Mesendoderm (in vitro differentiated cells): ENCODE measurements around the gene SNX24.

Source experiments
- DNase-seq: peaks from one replicate; pipeline ENCODE4 v3.0.0; 2013
- H2AK5ac ChIP-seq: 2 replicates; pipeline ENCODE4 v1.6.1; 2013; ENCODE audit warnings: low read length, inconsistent platforms
- H2BK120ac ChIP-seq: 2 replicates; pipeline ENCODE4 v1.6.1; 2013; ENCODE audit warnings: low read depth, mild to moderate bottlenecking, low read length, moderate library complexity, mixed read lengths
- H2BK15ac ChIP-seq: replicated peaks from 2 replicates; pipeline ENCODE4 v1.6.1; 2013; ENCODE audit warnings: low read depth, mild to moderate bottlenecking, moderate library complexity
- H2BK5ac ChIP-seq: 2 replicates; pipeline ENCODE4 v1.6.1; 2013; ENCODE audit warnings: low read length, inconsistent platforms
- H3K18ac ChIP-seq: 2 replicates; pipeline ENCODE4 v1.6.1; 2013; ENCODE audit warnings: mild to moderate bottlenecking, low read length, mixed read lengths
- H3K23ac ChIP-seq: one replicate; pipeline ENCODE4 v1.6.1; 2013; ENCODE audit warnings: low read length
- H3K27ac ChIP-seq: 2 replicates; pipeline ENCODE4 v1.5.1; 2013; ENCODE audit warnings: low read depth, mild to moderate bottlenecking, inconsistent platforms, low read length, moderate library complexity
- H3K27me3 ChIP-seq: 2 replicates; pipeline ENCODE4 v1.6.1; 2013; ENCODE audit warnings: low read length, control low read depth, mild to moderate bottlenecking, inconsistent platforms; ENCODE audit not compliant: insufficient read depth, poor library complexity
- H3K36me3 ChIP-seq: 2 replicates; pipeline ENCODE4 v1.6.1; 2013; ENCODE audit warnings: low read length, inconsistent platforms; ENCODE audit not compliant: control insufficient read depth, insufficient read depth
- H3K4ac ChIP-seq: one replicate; pipeline ENCODE4 v1.6.1; 2013; ENCODE audit warnings: low read depth, mild to moderate bottlenecking, low read length, moderate library complexity
- H3K4me1 ChIP-seq: 2 replicates; pipeline ENCODE4 v1.6.1; 2013; ENCODE audit warnings: low read depth, low read length, inconsistent platforms; ENCODE audit not compliant: control insufficient read depth
- H3K4me2 ChIP-seq: 2 replicates; pipeline ENCODE4 v1.6.1; 2013; ENCODE audit warnings: low read length
- H3K4me3 ChIP-seq: 2 replicates; pipeline ENCODE4 v1.5.1; 2013; ENCODE audit warnings: mild to moderate bottlenecking, low read length
- H3K56ac ChIP-seq: one replicate; pipeline ENCODE4 v1.6.1; 2013; ENCODE audit warnings: low read length
- H3K79me1 ChIP-seq: 2 replicates; pipeline ENCODE4 v1.6.1; 2013; ENCODE audit warnings: low read length, inconsistent platforms
- H3K79me2 ChIP-seq: 2 replicates; pipeline ENCODE4 v1.6.1; 2013; ENCODE audit warnings: mild to moderate bottlenecking, low read length; ENCODE audit not compliant: control insufficient read depth, insufficient read depth
- H3K9ac ChIP-seq: 2 replicates; pipeline ENCODE4 v1.6.1; 2013; ENCODE audit warnings: low read length, inconsistent platforms
- H4K5ac ChIP-seq: one replicate; pipeline ENCODE4 v1.6.1; 2013; ENCODE audit warnings: low read length
- H4K8ac ChIP-seq: one replicate; pipeline ENCODE4 v1.6.1; 2013; ENCODE audit warnings: low read depth, mild to moderate bottlenecking, control low read depth, low read length, moderate library complexity
- WGBS: extraction: QIAGEN DNeasy Blood & Tissue Kit; methylation state at CpG from one replicate; pipeline ENCODE4 v1.1.7; 2013; ENCODE audit warnings: low lambda C conversion rate, missing lambda C conversion rate; ENCODE audit not compliant: insufficient coverage; ENCODE audit errors: extremely low coverage; 5-methylcytosine and 5-hydroxymethylcytosine counted together

SNX24 gene

DNA sequence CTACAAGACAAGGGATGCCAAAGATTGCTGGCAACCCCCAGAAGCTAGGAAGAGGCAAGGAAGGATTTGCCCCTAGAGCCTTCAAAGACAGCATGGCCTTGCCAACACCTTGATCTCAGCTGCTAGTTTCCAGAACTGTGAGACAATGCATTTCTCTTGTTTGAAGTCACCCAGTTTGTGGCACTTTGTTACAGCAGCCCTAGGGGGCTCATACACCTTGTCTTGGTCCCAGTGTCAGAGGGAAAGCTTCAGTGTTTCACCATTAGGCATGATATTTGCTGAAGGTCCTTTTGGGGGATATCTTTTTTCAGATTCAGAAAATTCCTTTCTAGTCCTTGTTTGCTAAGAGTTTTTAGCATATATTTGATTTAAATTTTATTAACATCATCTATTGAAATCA is 194.3 kb downstream of the SNX24 start:
- no peak overlapping the region for H2BK120ac ChIP-seq
- no peak for DNase-seq
- no peak overlapping the region for H3K27ac ChIP-seq
- no peak overlapping the region for H2BK5ac ChIP-seq
- no peaks in the 10 kb centered on the region for H3K36me3 ChIP-seq
- no peak overlapping the region for H3K18ac ChIP-seq
- no peak overlapping the region for H2BK15ac ChIP-seq
- no peak overlapping the region for H4K5ac ChIP-seq
- no peak overlapping the region for H3K4me2 ChIP-seq
- no peaks in the 10 kb centered on the region for H3K79me1 ChIP-seq
- no peak overlapping the region for H3K4ac ChIP-seq
- H4K8ac ChIP-seq, result no peak overlapping the region
- no peak overlapping the region for H3K23ac ChIP-seq
- no peak overlapping the region for H3K9ac ChIP-seq
- H3K4me1 ChIP-seq, result no peaks in the 10 kb centered on the region
- no peaks in the 10 kb centered on the region for H3K79me2 ChIP-seq
- H2AK5ac ChIP-seq, result no peak overlapping the region
- H3K27me3 ChIP-seq, result no peaks in the 10 kb centered on the region
- no peak overlapping the region for H3K4me3 ChIP-seq
- no peak overlapping the region for H3K56ac ChIP-seq

DNA sequence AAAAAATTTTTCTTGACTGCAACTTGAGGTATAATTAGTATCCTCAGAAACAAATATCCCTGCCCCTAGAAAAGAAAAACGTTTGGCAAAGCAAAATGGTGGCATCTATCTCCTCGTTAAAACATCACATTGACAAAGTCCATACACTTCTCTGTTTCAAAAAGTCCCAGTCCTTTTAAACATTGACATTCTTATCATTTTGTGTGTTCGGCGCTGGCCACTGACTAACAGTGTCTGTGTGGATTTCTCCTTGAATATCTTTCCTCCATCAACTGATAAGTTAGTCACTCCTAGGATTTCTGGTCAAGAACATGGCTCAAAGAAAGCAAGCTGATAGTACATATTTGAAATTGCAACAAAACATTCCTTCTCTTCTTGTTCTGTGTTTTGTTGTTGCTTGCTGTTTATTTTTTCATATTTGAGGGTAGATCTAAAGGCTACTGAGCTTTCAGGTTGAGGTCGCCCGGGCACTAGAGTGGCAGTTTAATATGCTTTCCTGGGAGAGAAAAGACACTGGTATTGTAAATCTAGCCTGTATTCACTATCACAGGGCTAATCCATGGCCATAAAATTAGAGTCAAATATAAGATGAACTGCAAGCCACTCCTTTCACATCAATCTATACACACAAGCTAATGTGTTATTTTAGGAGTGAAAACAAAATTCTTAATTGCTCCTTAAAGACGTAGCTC is 199.7 kb downstream of the SNX24 start:
- H4K8ac ChIP-seq, result no peak overlapping the region
- no peak overlapping the region for H2AK5ac ChIP-seq
- H3K36me3 ChIP-seq, result no peaks in the 10 kb centered on the region
- H3K4me3 ChIP-seq, result no peak overlapping the region
- H3K79me1 ChIP-seq, result no peaks in the 10 kb centered on the region
- H2BK15ac ChIP-seq, result no peak overlapping the region
- no peak overlapping the region for H3K27ac ChIP-seq
- no peaks in the 10 kb centered on the region for H3K27me3 ChIP-seq
- no peaks in the 10 kb centered on the region for H3K79me2 ChIP-seq
- DNase-seq, result no peak
- H3K9ac ChIP-seq, result no peak overlapping the region
- no peak overlapping the region for H2BK5ac ChIP-seq
- H3K18ac ChIP-seq, result no peak overlapping the region
- no CpG with 5 or more reads among the region's 7 CpGs for WGBS
- H4K5ac ChIP-seq, result no peak overlapping the region
- H2BK120ac ChIP-seq, result no peak overlapping the region
- no peaks in the 10 kb centered on the region for H3K4me1 ChIP-seq
- no peak overlapping the region for H3K56ac ChIP-seq
- no peak overlapping the region for H3K4me2 ChIP-seq
- no peak overlapping the region for H3K23ac ChIP-seq
- H3K4ac ChIP-seq, result no peak overlapping the region

DNA sequence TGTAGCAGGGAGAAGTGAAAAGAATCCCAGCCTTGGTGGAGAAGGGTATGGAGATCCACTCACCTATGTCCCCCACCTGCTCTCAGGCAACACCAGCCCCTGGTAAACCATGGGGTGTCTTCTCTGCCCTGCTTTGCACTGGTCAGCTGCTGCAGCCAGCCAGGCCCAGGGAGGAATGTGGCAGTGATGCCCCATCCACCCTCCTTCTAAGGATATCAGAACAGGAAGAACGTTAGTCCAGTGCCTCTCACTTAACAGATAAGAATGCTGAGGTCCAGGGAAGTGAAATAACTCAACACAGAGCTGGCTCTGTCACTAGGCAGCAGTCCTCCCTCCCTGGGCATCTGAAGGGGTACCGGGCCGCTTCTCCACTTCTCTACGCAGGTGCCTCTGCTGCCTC is 200.8 kb downstream of the SNX24 start:
- Histone ChIP-seq H3K4me3 (no peak overlapping the region), H4K8ac (no peak overlapping the region), H3K27me3 (no peaks in the 10 kb centered on the region), H3K4me1 (no peaks in the 10 kb centered on the region), H3K9ac (no peak overlapping the region), H3K79me1 (no peaks in the 10 kb centered on the region), H3K27ac (no peak overlapping the region), H2BK120ac (no peak overlapping the region), H3K79me2 (no peaks in the 10 kb centered on the region), H3K18ac (no peak overlapping the region), H4K5ac (no peak overlapping the region), H3K4me2 (no peak overlapping the region), H2BK15ac (no peak overlapping the region), H3K56ac (no peak overlapping the region), H3K4ac (no peak overlapping the region), H2BK5ac (no peak overlapping the region), H3K36me3 (no peaks in the 10 kb centered on the region), H2AK5ac (no peak overlapping the region), H3K23ac (no peak overlapping the region)
- no CpG with 5 or more reads among the region's 4 CpGs for WGBS
- DNase-seq, result no peak

DNA sequence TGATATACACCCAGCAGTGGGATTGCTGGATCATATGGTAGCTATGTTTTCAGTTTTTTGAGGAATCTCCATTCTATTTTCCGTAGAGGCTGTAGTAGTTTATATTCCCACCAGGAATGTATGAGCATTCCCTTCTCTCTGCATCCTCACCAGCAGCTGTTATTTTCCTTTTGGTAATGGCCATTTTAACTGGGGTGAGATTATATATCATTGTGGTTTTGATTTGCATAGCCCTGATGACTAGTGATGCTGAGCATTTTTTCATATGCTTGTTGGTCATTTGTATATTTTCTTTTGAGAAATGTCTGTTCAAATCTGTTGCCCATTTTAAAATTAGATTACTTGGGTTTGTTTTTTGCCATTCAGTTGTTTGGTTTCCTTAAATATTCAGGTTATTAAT is 202.3 kb downstream of the SNX24 start:
- no peak overlapping the region for H2BK120ac ChIP-seq
- no peak overlapping the region for H3K4me3 ChIP-seq
- H2BK5ac ChIP-seq, result no peak overlapping the region
- H3K27me3 ChIP-seq, result no peaks in the 10 kb centered on the region
- no peak overlapping the region for H3K18ac ChIP-seq
- no peaks in the 10 kb centered on the region for H3K36me3 ChIP-seq
- no peak overlapping the region for H3K23ac ChIP-seq
- no peak overlapping the region for H3K4me2 ChIP-seq
- no peak overlapping the region for H3K9ac ChIP-seq
- no peak overlapping the region for H3K27ac ChIP-seq
- no peak overlapping the region for H3K4ac ChIP-seq
- no peak overlapping the region for H4K5ac ChIP-seq
- H3K4me1 ChIP-seq, result no peaks in the 10 kb centered on the region
- no peaks in the 10 kb centered on the region for H3K79me2 ChIP-seq
- no peak overlapping the region for H2AK5ac ChIP-seq
- DNase-seq, result no peak
- no peaks in the 10 kb centered on the region for H3K79me1 ChIP-seq
- H2BK15ac ChIP-seq, result no peak overlapping the region
- WGBS, result no CpG with 5 or more reads among the region's 1 CpG
- no peak overlapping the region for H3K56ac ChIP-seq
- H4K8ac ChIP-seq, result no peak overlapping the region

DNA sequence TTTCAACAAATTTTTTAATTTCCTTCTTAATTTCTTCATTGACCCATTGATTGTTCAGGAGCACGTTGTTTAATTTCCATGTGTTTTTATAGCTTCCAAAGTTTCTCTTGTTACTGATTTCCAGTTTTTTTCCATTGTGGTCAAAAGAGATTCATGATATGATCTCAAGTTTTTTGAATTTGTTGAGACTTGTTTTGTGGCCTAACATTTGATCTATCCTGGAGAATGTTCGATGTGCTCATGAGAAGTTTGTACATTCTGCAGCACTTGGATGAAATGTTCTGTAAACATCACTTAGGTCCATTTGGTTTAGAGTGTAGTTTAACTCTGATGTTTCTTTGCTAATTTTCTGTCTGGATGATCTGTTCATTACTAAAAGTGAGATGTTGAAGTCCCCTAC is 205.8 kb downstream of the SNX24 start:
- H2BK15ac ChIP-seq, result no peak overlapping the region

More for the DNA sequence above, 205.8 kb downstream of the SNX24 start:
- H3K4ac ChIP-seq, result no peak overlapping the region
- no peak overlapping the region for H3K27ac ChIP-seq
- no peak overlapping the region for H4K8ac ChIP-seq
- DNase-seq, result no peak
- no peak overlapping the region for H3K23ac ChIP-seq
- no peak overlapping the region for H3K4me2 ChIP-seq
- no peaks in the 10 kb centered on the region for H3K79me2 ChIP-seq
- no CpG with 5 or more reads among the region's 2 CpGs for WGBS
- no peak overlapping the region for H3K4me3 ChIP-seq
- H2AK5ac ChIP-seq, result no peak overlapping the region
- H3K4me1 ChIP-seq, result no peaks in the 10 kb centered on the region
- no peaks in the 10 kb centered on the region for H3K79me1 ChIP-seq
- no peaks in the 10 kb centered on the region for H3K36me3 ChIP-seq
- H3K27me3 ChIP-seq, result no peaks in the 10 kb centered on the region
- H4K5ac ChIP-seq, result no peak overlapping the region
- no peak overlapping the region for H3K18ac ChIP-seq
- H2BK120ac ChIP-seq, result no peak overlapping the region
- H2BK5ac ChIP-seq, result no peak overlapping the region
- H3K56ac ChIP-seq, result no peak overlapping the region
- H3K9ac ChIP-seq, result no peak overlapping the region
